C4-2B (cell line): ENCODE results near the gene RPTOR.

Experiments
- ZFX ChIP-seq: fragments of 450-650 bp; IDR thresholded peaks from 2 replicates; pipeline ENCODE4 v1.6.1; 2017
- TF ChIP-seq, protein P1 (sequence below): fragments of 450-650 bp; conservative IDR thresholded peaks from 2 replicates; pipeline ENCODE4 v1.5.1; 2017; ENCODE audit warnings: mild to moderate bottlenecking

DNA sequence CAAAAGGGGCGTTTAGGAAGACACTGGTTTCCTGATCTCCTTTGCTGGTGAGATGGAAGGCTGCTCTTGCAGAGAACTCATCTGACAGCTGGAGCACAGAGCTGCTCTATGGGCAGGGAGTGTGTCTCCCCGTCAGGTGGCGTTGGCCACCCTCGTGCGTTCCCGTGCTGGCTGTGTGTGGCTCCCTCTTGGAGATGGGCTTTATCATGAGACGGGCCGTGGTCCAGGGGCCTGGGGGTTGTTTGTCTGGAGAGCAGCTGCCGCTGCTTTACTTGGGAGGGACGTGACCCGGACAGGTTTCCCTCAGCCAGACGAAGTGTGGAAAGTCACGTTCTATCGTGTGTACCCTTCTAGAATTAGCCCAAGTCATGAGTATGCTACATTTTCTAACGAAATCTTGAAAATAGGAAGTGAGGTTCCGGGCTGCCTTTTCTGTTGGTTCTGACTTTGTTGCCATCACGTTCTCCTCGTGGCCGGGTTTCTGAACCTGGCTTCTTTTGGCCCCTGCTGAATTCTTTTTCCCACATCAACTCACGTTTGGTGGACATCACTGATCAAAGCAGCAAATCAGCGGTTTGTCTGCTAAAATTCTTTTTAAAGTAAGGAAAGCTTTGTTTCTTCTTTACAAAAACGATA, 341.4 kb downstream of the RPTOR start:
- TF ChIP-seq, protein P1, sequence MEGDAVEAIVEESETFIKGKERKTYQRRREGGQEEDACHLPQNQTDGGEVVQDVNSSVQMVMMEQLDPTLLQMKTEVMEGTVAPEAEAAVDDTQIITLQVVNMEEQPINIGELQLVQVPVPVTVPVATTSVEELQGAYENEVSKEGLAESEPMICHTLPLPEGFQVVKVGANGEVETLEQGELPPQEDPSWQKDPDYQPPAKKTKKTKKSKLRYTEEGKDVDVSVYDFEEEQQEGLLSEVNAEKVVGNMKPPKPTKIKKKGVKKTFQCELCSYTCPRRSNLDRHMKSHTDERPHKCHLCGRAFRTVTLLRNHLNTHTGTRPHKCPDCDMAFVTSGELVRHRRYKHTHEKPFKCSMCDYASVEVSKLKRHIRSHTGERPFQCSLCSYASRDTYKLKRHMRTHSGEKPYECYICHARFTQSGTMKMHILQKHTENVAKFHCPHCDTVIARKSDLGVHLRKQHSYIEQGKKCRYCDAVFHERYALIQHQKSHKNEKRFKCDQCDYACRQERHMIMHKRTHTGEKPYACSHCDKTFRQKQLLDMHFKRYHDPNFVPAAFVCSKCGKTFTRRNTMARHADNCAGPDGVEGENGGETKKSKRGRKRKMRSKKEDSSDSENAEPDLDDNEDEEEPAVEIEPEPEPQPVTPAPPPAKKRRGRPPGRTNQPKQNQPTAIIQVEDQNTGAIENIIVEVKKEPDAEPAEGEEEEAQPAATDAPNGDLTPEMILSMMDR: no peak
- no peak for TF ChIP-seq ZFX
